Activated CD4-positive, alpha-beta memory T cell treated with anti-CD3 and anti-CD28 coated beads, Interleukin-2, amount 10 ng/mL, durations not matched to agents 7 days and 5 days (primary cell): ENCODE data around the gene LTBP1. TPM values are rescaled to one million over a fixed set of nuclear protein-coding genes. Genes with fewer than 3 reads are reported as not detected.
"Not testable (repeated sequence)": the region's sequence is repeated elsewhere in the genome, so short reads cannot be mapped to it uniquely, and the experiment has no call there.

Experiments
- CTCF ChIA-PET: fragments of 350-600 bp; sonication (Branson Sonifier 250); formaldehyde crosslinking; loops from one replicate; lab custom pipeline; 2021; ENCODE audit warnings: antibody characterized with exemption, inconsistent platforms; lab: Charles Lee
- POLR2A ChIA-PET: fragments of 350-600 bp; sonication (Branson Sonifier 250); formaldehyde crosslinking; loops from one replicate; lab custom pipeline; 2021; ENCODE audit warnings: antibody characterized with exemption; lab: Charles Lee
- DNase-seq: peaks from one replicate; pipeline ENCODE4 v3.0.0-alpha.2; 2020
- H3K27ac Mint-ChIP-seq: one replicate; pipeline ENCODE4 v1.8.0; 2021; ENCODE audit warnings: mild to moderate bottlenecking, mixed read lengths
- H3K27me3 Mint-ChIP-seq: one replicate; pipeline ENCODE4 v1.8.0; 2021; ENCODE audit warnings: mixed read lengths
- H3K36me3 Mint-ChIP-seq: one replicate; pipeline ENCODE4 v1.8.0; 2021; ENCODE audit warnings: low read depth, mixed read lengths
- H3K4me1 Mint-ChIP-seq: one replicate; pipeline ENCODE4 v1.8.0; 2021; ENCODE audit warnings: mixed read lengths
- H3K4me3 Mint-ChIP-seq: one replicate; pipeline ENCODE4 v1.8.0; 2021; ENCODE audit warnings: mild to moderate bottlenecking, mixed read lengths
- H3K9me3 Mint-ChIP-seq: one replicate; pipeline ENCODE4 v1.8.0; 2021; ENCODE audit warnings: mixed read lengths
- total RNA-seq, 2 experiments: library from RNA; stranded (reverse); gene quantifications; one replicate each; pipeline ENCODE4 v1.2.3, GENCODE V29; 2021

Gene LTBP1
- total RNA-seq, 2 experiments from 2014 or later: 0.33 to 0.35 TPM

- DNase-seq: no peak
- ChIA-PET POLR2A (no interaction called here), CTCF (no interaction called here)
- Mint-ChIP-seq H3K4me1 (peaks cover 7% of the 10 kb centered on the region), H3K27me3 (peaks cover 2% of the 10 kb centered on the region), H3K9me3 (peaks cover 23% of the 10 kb centered on the region), H3K36me3 (peaks cover 12% of the 10 kb centered on the region), H3K27ac (no peak overlapping the region), H3K4me3 (no peak overlapping the region)
Measured at GRCh38 chr2:33354981-33355380, 408.2 kb downstream of the LTBP1 start.

GRCh38 chr2:33358878-33359277, 412.1 kb downstream of the LTBP1 start:
- ChIA-PET POLR2A (no interaction called here), CTCF (interaction anchor here (1.3 to 1.4 kb wide), 2 partner anchors 37 to 42 kb away, joined by 3 to 4 read pairs; no protein-coding TSS in a partner anchor)
- Mint-ChIP-seq H3K9me3 (peaks cover 20% of the 10 kb centered on the region), H3K36me3 (peaks cover 12% of the 10 kb centered on the region), H3K27me3 (peaks cover 4% of the 10 kb centered on the region), H3K4me1 (peaks cover 7% of the 10 kb centered on the region), H3K4me3 (no peak overlapping the region), H3K27ac (no peak overlapping the region)
- no peak for DNase-seq

GRCh38 chr2:33363325-33364298, 416.9 kb downstream of the LTBP1 start:
- ChIA-PET POLR2A (no interaction called here), CTCF (no interaction called here)
- Mint-ChIP-seq H3K9me3 (no peaks in the 10 kb centered on the region), H3K27me3 (peaks cover 13% of the 10 kb centered on the region), H3K4me3 (no peak overlapping the region), H3K36me3 (no peaks in the 10 kb centered on the region), H3K27ac (no peak overlapping the region), H3K4me1 (no peaks in the 10 kb centered on the region)
- no peak for DNase-seq

GRCh38 chr2:33365264-33365970, 418.7 kb downstream of the LTBP1 start:
- Mint-ChIP-seq H3K27ac (no peak overlapping the region), H3K4me1 (no peaks in the 10 kb centered on the region), H3K27me3 (peaks cover 12% of the 10 kb centered on the region), H3K9me3 (no peaks in the 10 kb centered on the region), H3K36me3 (no peaks in the 10 kb centered on the region), H3K4me3 (no peak overlapping the region)
- ChIA-PET POLR2A (no interaction called here), CTCF (interaction anchor here (1.9 kb wide), 1 partner anchor 15 kb away, joined by 6 read pairs; no protein-coding TSS in a partner anchor)
- no peak for DNase-seq

- Mint-ChIP-seq H3K4me3 (no peak overlapping the region), H3K36me3 (no peaks in the 10 kb centered on the region), H3K9me3 (no peaks in the 10 kb centered on the region), H3K27me3 (peaks cover 9% of the 10 kb centered on the region), H3K27ac (no peak overlapping the region), H3K4me1 (no peaks in the 10 kb centered on the region)
- POLR2A ChIA-PET: no interaction called here
- CTCF ChIA-PET: interaction anchor here (1.3 to 1.9 kb wide), 2 partner anchors 14 to 15 kb away, joined by 4 to 6 read pairs; no protein-coding TSS in a partner anchor
- no peak for DNase-seq
Measured at GRCh38 chr2:33366473-33366872, 419.7 kb downstream of the LTBP1 start.

GRCh38 chr2:33368524-33368923, 421.8 kb downstream of the LTBP1 start:
- H3K27ac Mint-ChIP-seq, H3K4me1 Mint-ChIP-seq, CTCF ChIA-PET, H3K36me3 Mint-ChIP-seq, H3K27me3 Mint-ChIP-seq, H3K9me3 Mint-ChIP-seq, DNase-seq, POLR2A ChIA-PET, H3K4me3 Mint-ChIP-seq: not testable (repeated sequence)

- Mint-ChIP-seq H3K9me3 (no peaks in the 10 kb centered on the region), H3K4me3 (no peak overlapping the region), H3K27ac (no peak overlapping the region), H3K36me3 (no peaks in the 10 kb centered on the region), H3K4me1 (no peaks in the 10 kb centered on the region), H3K27me3 (peaks cover 9% of the 10 kb centered on the region)
- DNase-seq: no peak
- POLR2A ChIA-PET: no interaction called here
- CTCF ChIA-PET: no interaction called here
Measured at GRCh38 chr2:33369191-33369590, 422.4 kb downstream of the LTBP1 start.

- H3K4me1 Mint-ChIP-seq: no peaks in the 10 kb centered on the region
- CTCF ChIA-PET: interaction anchor here (2.9 kb wide), 1 partner anchor 213 kb away, joined by 10 read pairs; no protein-coding TSS in a partner anchor
- POLR2A ChIA-PET: no interaction called here
- H3K4me3 Mint-ChIP-seq: no peak overlapping the region
- H3K9me3 Mint-ChIP-seq: no peaks in the 10 kb centered on the region
- H3K27ac Mint-ChIP-seq: no peak overlapping the region
- no peak for DNase-seq
- no peaks in the 10 kb centered on the region for H3K36me3 Mint-ChIP-seq
- H3K27me3 Mint-ChIP-seq: peaks cover 5% of the 10 kb centered on the region
Measured at GRCh38 chr2:33370636-33371265, 424.0 kb downstream of the LTBP1 start.

GRCh38 chr2:33371304-33372090, 424.7 kb downstream of the LTBP1 start:
- H3K27ac Mint-ChIP-seq: no peak overlapping the region
- H3K4me3 Mint-ChIP-seq: no peak overlapping the region
- ChIA-PET POLR2A (no interaction called here), CTCF (interaction anchor here (0.7 to 2.9 kb wide), 8 partner anchors 10 to 339 kb away, joined by 3 to 10 read pairs (median 4); no protein-coding TSS in a partner anchor)
- no peaks in the 10 kb centered on the region for H3K9me3 Mint-ChIP-seq
- H3K4me1 Mint-ChIP-seq: no peaks in the 10 kb centered on the region
- H3K27me3 Mint-ChIP-seq: peaks cover 5% of the 10 kb centered on the region
- no peaks in the 10 kb centered on the region for H3K36me3 Mint-ChIP-seq
- DNase-seq: no peak

- ChIA-PET CTCF (interaction anchor here (0.8 to 2.9 kb wide), 7 partner anchors 16 to 428 kb away, joined by 3 to 10 read pairs (median 3); no protein-coding TSS in a partner anchor), POLR2A (no interaction called here)
- Mint-ChIP-seq H3K4me1 (no peaks in the 10 kb centered on the region), H3K27me3 (no peaks in the 10 kb centered on the region), H3K27ac (no peak overlapping the region), H3K9me3 (no peaks in the 10 kb centered on the region), H3K36me3 (no peaks in the 10 kb centered on the region), H3K4me3 (no peak overlapping the region)
- no peak for DNase-seq
Measured at GRCh38 chr2:33372940-33373553, 426.3 kb downstream of the LTBP1 start.

GRCh38 chr2:33373986-33374385, 427.2 kb downstream of the LTBP1 start:
- no peaks in the 10 kb centered on the region for H3K36me3 Mint-ChIP-seq
- ChIA-PET POLR2A (no interaction called here), CTCF (interaction anchor here (0.8 kb wide), 1 partner anchor 59 kb away, joined by 3 read pairs; no protein-coding TSS in a partner anchor)
- DNase-seq: no peak
- H3K27me3 Mint-ChIP-seq: no peaks in the 10 kb centered on the region
- no peak overlapping the region for H3K27ac Mint-ChIP-seq
- no peak overlapping the region for H3K4me3 Mint-ChIP-seq
- H3K4me1 Mint-ChIP-seq: no peaks in the 10 kb centered on the region
- no peaks in the 10 kb centered on the region for H3K9me3 Mint-ChIP-seq

GRCh38 chr2:33375054-33375453, 428.3 kb downstream of the LTBP1 start:
- H3K36me3 Mint-ChIP-seq: no peaks in the 10 kb centered on the region
- ChIA-PET CTCF (interaction anchor here (0.9 to 1.0 kb wide), 4 partner anchors 20 to 208 kb away, joined by 3 read pairs; no protein-coding TSS in a partner anchor), POLR2A (no interaction called here)
- no peak overlapping the region for H3K4me3 Mint-ChIP-seq
- no peak for DNase-seq
- no peaks in the 10 kb centered on the region for H3K4me1 Mint-ChIP-seq
- no peaks in the 10 kb centered on the region for H3K27me3 Mint-ChIP-seq
- no peaks in the 10 kb centered on the region for H3K9me3 Mint-ChIP-seq
- H3K27ac Mint-ChIP-seq: no peak overlapping the region
